OCI-LY7 (cell line): ENCODE measurements around the gene BRD7.

Experiments
- CTCF ChIP-seq: fragments of 200-600 bp; sonication (generic); conservative IDR thresholded peaks from 2 replicates; pipeline ENCODE4 v1.5.1; 2014; ENCODE audit warnings: mild to moderate bottlenecking, antibody characterized with exemption, low read length, moderate library complexity, mixed read lengths
- EZH2phosphoT487 ChIP-seq: fragments of 200-600 bp; sonication (generic); IDR thresholded peaks from 2 replicates; pipeline ENCODE4 v1.6.1; 2018; ENCODE audit warnings: low read depth, borderline replicate concordance, mild to moderate bottlenecking, mixed run types, antibody characterized with exemption, low read length, moderate library complexity, mixed read lengths

- TF ChIP-seq CTCF (no peak), EZH2phosphoT487 (no peak)
These were observed 62.5 kb downstream of the BRD7 start for GRCh38 chr16:50306287-50306686.
